BLaER1 (cell line): ENCODE results near the gene RFTN2.
A peak's percentile ranks its signal among the peaks of the same experiment; 100 is the strongest.
"Not testable (repeated sequence)": the region's sequence is repeated elsewhere in the genome, so short reads cannot be mapped to it uniquely, and the experiment has no call there.

Experiments used
- H3K27ac ChIP-seq: shearing (Covaris generic); formaldehyde crosslinking; 2 replicates; pipeline ENCODE4 v1.8.1; 2022
- H3K27me3 ChIP-seq: shearing (Covaris generic); formaldehyde crosslinking; 2 replicates; pipeline ENCODE4 v1.8.1; 2022
- H3K36me3 ChIP-seq: shearing (Covaris generic); formaldehyde crosslinking; 2 replicates; pipeline ENCODE4 v1.8.1; 2022
- H3K4me1 ChIP-seq: shearing (Covaris generic); formaldehyde crosslinking; 2 replicates; pipeline ENCODE4 v1.8.1; 2022
- H3K4me2 ChIP-seq: shearing (Covaris generic); formaldehyde crosslinking; 2 replicates; pipeline ENCODE4 v1.8.1; 2022
- H3K4me3 ChIP-seq: shearing (Covaris generic); formaldehyde crosslinking; 2 replicates; pipeline ENCODE4 v1.8.1; 2022
- H3K9ac ChIP-seq: shearing (Covaris generic); formaldehyde crosslinking; 2 replicates; pipeline ENCODE4 v1.8.1; 2022
- H3K9me3 ChIP-seq: shearing (Covaris generic); formaldehyde crosslinking; 2 replicates; pipeline ENCODE4 v1.8.1; 2022
- H4K20me1 ChIP-seq: shearing (Covaris generic); formaldehyde crosslinking; 2 replicates; pipeline ENCODE4 v1.8.1; 2022
- Cebpa-rat ChIP-seq: shearing (Covaris generic); IDR thresholded peaks from 2 replicates; pipeline ENCODE4 v1.8.1; 2022

RFTN2 gene

DNA sequence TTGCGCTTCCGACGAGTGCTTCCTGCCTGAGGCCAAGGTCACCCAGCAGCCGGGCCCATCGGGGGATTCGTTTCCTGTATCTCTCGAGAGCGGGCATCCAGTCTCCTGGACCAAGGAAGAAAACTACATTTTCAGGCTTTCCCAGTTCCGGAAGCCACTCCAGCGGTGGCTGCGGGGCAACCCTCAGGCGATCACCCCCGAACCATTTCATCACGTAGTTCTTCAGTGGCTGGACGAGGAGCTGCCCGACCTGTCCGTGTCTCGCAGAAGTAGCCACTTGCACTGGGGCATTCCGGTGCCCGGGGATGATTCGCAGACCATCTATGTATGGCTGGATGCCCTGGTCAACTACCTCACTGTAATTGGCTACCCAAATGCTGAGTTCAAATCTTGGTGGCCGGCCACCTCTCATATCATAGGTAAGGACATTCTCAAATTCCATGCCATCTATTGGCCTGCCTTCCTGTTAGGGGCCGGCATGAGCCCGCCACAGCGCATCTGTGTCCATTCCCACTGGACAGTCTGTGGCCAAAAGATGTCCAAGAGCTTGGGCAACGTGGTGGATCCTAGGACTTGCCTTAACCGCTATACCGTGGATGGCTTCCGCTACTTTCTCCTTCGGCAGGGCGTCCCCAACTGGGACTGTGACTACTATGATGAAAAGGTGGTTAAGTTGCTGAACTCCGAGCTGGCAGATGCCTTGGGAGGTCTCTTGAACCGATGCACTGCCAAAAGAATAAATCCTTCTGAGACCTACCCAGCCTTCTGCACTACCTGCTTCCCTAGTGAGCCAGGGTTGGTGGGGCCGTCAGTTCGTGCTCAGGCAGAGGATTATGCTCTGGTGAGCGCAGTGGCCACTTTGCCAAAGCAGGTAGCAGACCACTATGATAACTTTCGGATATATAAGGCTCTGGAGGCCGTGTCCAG lies 30.8 kb upstream of the RFTN2 start:
- Histone ChIP-seq H3K4me1 (peaks cover 33% of the 10 kb centered on the region), H3K9me3 (no peaks in the 10 kb centered on the region), H3K27ac (peak overlapping the region; percentile 77), H3K4me3 (peak overlapping the region; percentile 86), H3K27me3 (no peaks in the 10 kb centered on the region), H3K9ac (peak overlapping the region; percentile 84), H4K20me1 (peaks cover 55% of the 10 kb centered on the region), H3K4me2 (peak overlapping the region; percentile 98), H3K36me3 (peaks cover 14% of the 10 kb centered on the region)
- no peak for TF ChIP-seq Cebpa-rat

DNA sequence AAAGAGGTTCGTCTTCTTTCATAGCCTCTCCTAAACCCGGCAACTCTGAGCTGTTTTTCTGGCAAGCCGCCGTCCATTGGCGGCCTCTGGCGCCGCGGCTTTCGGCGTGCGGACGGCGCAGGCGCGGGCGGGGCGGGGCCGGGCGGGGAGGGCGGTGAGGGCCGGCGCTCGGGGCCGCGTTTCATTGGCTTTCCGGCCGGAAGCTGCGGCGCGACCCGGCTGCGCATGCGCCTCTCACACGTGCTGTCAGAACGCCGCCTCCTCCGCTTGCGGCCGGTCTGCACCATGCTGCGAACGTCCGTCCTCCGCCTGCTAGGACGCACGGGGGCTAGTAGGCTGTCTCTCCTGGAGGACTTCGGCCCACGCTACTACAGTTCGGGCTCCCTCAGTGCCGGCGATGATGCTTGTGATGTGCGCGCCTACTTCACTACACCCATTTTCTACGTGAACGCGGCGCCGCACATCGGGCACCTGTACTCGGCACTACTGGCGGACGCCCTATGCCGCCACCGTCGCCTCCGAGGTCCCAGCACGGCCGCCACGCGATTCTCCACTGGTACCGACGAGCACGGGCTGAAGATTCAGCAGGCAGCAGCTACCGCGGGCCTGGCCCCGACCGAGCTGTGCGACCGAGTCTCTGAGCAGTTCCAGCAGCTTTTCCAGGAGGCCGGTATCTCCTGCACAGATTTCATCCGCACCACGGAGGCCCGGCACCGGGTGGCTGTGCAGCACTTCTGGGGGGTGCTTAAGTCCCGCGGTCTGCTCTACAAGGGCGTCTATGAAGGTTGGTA lies 29.9 kb upstream of the RFTN2 start, which contains the start of gene MARS2:
Gene MARS2 (plus strand): TSS at position 249 of the 791 bp plus-strand sequence. CDS start 37 bp downstream, at position 286.
- H3K4me2 ChIP-seq = peak within 1 kb of the TSS; percentile 98
- peaks cover 49% of the 10 kb centered on the region for H4K20me1 ChIP-seq
- peaks cover 33% of the 10 kb centered on the region for H3K4me1 ChIP-seq
- TF ChIP-seq Cebpa-rat = no peak
- peak within 1 kb of the TSS; percentile 77 for H3K27ac ChIP-seq
- H3K9ac ChIP-seq = peak within 1 kb of the TSS; percentile 84
- no peaks in the 10 kb centered on the region for H3K27me3 ChIP-seq
- peak within 1 kb of the TSS; percentile 86 for H3K4me3 ChIP-seq
- H3K9me3 ChIP-seq = no peaks in the 10 kb centered on the region
- peaks cover 9% of the 10 kb centered on the region for H3K36me3 ChIP-seq

DNA sequence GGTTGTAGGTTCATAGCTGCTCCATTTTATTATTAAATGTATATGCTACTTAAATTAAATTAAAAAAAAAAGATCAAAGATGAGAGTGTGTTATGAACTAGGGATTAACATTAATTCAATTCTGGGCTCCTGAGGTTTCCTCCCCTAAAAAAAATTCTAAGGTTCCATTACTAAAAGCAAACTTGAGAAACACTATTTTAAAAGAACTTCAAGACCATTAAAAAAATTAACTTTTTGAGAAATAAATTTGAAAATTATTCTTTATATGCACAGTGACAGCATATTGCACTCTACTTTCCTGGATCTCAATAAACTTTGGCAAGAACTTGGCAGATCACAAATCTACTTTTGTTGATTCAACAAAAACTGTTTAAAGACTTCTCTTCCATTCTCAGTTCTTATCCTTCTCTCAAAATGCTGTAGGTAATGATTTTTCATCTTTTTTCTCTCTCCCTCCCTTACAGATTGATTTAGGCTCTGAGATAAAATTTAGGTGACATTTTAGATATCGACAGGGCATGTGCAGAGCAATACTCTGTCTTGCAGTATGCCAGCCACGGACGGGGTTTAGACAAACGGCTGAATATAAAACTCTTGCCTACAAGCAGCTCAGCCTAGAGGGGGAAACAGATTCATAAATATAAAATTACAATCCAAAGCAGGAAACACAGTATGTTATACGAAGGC lies 29.2 kb upstream of the RFTN2 start:
- H3K27ac ChIP-seq = peak overlapping the region; percentile 74
- no peaks in the 10 kb centered on the region for H3K27me3 ChIP-seq
- H3K4me3 ChIP-seq = peak overlapping the region; percentile 86
- peaks cover 33% of the 10 kb centered on the region for H3K4me1 ChIP-seq
- no peaks in the 10 kb centered on the region for H3K9me3 ChIP-seq
- peaks cover 3% of the 10 kb centered on the region; the same call in 1 of the 2 replicates for H3K36me3 ChIP-seq
- no peak for TF ChIP-seq Cebpa-rat
- H3K4me2 ChIP-seq = peak overlapping the region; percentile 78
- peak overlapping the region; percentile 79 for H3K9ac ChIP-seq
- peaks cover 42% of the 10 kb centered on the region for H4K20me1 ChIP-seq

DNA sequence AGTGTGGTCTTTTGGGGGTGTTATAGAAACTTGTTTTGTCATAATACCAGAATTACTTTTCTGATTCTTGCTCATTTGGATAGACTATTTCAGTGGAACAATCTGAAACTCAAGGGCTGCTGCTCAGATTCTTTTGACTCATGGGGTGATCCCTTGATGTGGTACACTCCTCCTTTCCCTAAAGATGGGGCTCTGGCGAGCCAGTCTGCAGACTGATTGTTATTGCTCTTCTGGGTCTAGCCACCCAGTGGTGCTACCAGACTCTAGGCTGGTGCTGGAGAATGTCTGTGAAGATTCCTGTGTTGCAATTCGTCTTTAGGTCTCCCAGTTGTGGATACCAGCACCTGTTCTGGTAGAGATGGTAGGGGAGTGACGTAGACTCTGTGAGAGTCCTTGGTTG lies 25.6 kb upstream of the RFTN2 start:
- H4K20me1 ChIP-seq = peaks cover 6% of the 10 kb centered on the region

DNA sequence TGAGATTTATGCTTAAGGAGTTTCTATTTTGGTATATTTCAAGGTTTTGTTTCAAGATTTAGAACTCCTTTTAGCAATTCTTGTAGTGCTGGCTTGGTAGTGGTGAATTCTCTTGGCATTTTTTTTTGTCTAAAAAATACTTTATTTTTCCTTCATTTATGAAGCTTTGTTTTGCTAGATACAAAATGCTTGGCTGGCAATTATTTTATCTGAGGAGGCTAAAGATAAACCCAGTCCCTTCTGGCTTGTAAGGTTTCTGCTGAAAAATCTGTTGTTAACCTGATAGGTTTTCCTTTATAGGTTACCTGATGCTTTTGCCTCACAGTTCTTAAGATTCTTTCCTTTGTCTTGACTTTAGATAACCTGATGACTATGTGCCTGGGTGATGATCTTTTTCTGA lies 24.3 kb upstream of the RFTN2 start:
- H3K9me3 ChIP-seq, H4K20me1 ChIP-seq, H3K27ac ChIP-seq, H3K4me3 ChIP-seq, H3K9ac ChIP-seq, H3K4me1 ChIP-seq, H3K36me3 ChIP-seq, H3K4me2 ChIP-seq, H3K27me3 ChIP-seq: not testable (repeated sequence)

More for the DNA sequence above, 25.6 kb upstream of the RFTN2 start:
- Histone ChIP-seq H3K4me1 (peaks cover 7% of the 10 kb centered on the region), H3K36me3 (no peaks in the 10 kb centered on the region), H3K4me2 (no peak overlapping the region), H3K9ac (no peak overlapping the region), H3K4me3 (no peak overlapping the region), H3K9me3 (no peaks in the 10 kb centered on the region), H3K27ac (no peak overlapping the region), H3K27me3 (no peaks in the 10 kb centered on the region)
- no peak for TF ChIP-seq Cebpa-rat

DNA sequence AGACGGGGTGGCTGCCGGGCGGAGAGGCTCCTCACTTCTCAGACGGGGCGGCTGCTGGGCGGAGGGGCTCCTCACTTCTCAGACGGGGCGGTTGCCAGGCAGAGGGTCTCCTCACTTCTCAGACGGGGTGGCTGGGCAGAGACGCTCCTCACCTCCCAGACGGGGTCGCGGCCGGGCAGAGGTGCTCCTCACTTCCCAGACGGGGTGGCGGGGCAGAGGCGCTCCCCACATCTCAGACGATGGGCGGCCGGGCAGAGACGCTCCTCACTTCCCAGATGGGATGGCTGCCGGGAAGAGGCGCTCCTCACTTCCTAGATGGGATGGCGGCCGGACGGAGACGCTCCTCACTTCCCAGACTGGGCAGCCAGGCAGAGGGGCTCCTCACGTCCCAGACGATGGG lies 21.2 kb upstream of the RFTN2 start:
- not testable (repeated sequence) for H3K36me3 ChIP-seq, H3K27ac ChIP-seq, H3K4me1 ChIP-seq, H4K20me1 ChIP-seq, H3K4me3 ChIP-seq, H3K27me3 ChIP-seq, H3K9me3 ChIP-seq, H3K9ac ChIP-seq, H3K4me2 ChIP-seq

DNA sequence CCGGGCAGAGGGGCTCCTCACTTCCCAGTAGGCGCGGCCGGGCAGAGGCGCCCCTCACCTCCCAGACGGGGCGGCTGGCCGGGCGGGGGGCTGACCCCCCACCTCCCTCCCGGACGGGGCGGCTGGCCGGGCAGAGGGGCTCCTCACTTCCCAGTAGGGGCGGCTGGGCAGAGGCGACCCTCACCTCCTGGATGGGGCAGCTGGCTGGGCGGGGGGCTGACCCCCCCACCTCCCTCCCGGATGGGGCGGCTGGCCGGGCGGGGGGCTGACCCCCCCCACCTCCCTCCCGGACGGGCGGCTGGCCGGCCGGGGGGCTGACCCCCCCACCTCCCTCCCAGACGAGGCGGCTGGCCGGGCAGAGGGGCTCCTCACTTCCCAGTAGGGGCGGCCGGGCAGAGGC lies 20.6 kb upstream of the RFTN2 start:
- H3K27me3 ChIP-seq, H3K9me3 ChIP-seq, H3K36me3 ChIP-seq, H3K4me2 ChIP-seq, H3K27ac ChIP-seq, H4K20me1 ChIP-seq, H3K4me3 ChIP-seq, H3K4me1 ChIP-seq, H3K9ac ChIP-seq: not testable (repeated sequence)

DNA sequence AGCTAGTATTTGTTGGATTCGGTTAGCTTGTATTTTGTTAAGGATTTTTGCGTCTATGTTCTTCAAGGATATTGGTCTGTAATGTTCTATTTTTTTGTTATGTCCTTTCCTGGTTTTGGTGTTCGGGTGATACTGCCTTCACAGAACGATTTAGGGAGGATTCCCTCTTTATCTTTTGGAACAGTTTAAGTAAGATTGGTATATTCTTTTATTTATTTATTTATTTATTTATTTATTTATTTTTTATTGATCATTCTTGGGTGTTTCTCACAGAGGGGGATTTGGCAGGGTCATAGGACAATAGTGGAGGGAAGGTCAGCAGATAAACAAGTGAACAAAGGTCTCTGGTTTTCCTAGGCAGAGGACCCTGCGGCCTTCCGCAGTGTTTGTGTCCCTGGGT lies 19.8 kb upstream of the RFTN2 start:
- not testable (repeated sequence) for H3K27ac ChIP-seq, H3K4me3 ChIP-seq, H3K9me3 ChIP-seq, H3K9ac ChIP-seq, H3K4me2 ChIP-seq, H3K4me1 ChIP-seq, H4K20me1 ChIP-seq, H3K36me3 ChIP-seq, H3K27me3 ChIP-seq

DNA sequence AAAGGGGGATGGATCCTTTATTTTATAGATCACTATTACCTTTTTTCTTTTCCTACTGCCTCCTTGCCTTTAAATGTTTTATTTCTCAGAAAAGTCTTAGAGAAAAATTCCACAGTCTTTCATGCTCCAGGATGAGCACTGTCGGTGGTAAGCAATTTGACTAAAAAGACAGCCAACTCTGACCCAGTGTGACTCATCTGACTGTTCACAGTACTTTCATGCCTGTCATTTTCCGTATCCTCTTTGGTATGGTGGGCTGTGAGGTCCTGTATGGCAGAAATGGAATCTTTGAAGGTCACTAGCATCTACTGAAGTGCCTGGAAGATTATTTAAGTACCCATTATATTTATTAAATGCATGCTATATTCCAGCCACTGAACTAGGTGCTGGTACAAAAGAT lies 2.1 kb upstream of the RFTN2 start:
- Histone ChIP-seq H3K27ac (no peak overlapping the region), H3K9ac (no peak overlapping the region), H3K4me3 (no peak overlapping the region), H3K9me3 (no peaks in the 10 kb centered on the region), H3K27me3 (no peaks in the 10 kb centered on the region), H3K4me2 (no peak overlapping the region), H4K20me1 (no peaks in the 10 kb centered on the region), H3K4me1 (no peaks in the 10 kb centered on the region), H3K36me3 (no peaks in the 10 kb centered on the region)
- TF ChIP-seq Cebpa-rat = no peak

DNA sequence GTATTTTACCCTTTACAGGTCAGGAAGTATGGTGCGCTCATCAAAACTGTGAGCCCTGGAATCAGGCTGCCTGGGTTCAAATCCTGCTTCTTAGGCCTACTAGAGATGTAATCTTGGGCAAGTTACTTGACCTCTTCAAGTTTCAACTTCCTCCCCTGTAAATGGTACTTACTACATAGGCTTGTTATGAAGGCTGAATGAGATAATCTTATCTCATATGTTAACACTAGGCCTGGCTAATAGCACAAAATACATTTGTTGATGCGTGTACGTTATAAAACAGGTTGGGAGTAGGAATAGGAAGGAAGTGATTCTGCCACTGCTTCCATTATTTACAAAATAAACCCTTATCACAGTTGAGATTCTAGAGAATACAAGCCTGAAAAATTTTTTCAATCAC lies 1.7 kb upstream of the RFTN2 start:
- Histone ChIP-seq H3K4me3 (no peak overlapping the region), H3K36me3 (no peaks in the 10 kb centered on the region), H3K4me2 (no peak overlapping the region), H3K9ac (no peak overlapping the region), H3K27me3 (no peaks in the 10 kb centered on the region), H4K20me1 (no peaks in the 10 kb centered on the region), H3K27ac (no peak overlapping the region), H3K9me3 (no peaks in the 10 kb centered on the region), H3K4me1 (no peaks in the 10 kb centered on the region)
- no peak for TF ChIP-seq Cebpa-rat
